Liver (tissue), 3 donors: ENCODE measurements around the gene CSMD2.

Experiments used
- SP1 ChIP-seq: IDR thresholded peaks from 2 replicates; pipeline ENCODE4 v1.6.1; 2018; ENCODE audit warnings: antibody characterized with exemption, mild to moderate bottlenecking
- YY1 ChIP-seq: IDR thresholded peaks from 2 replicates; pipeline ENCODE4 v1.6.1; 2016; ENCODE audit warnings: antibody characterized with exemption, mild to moderate bottlenecking
- TF ChIP-seq, protein P1 (sequence below): fragments of 150-350 bp; IDR thresholded peaks from 2 replicates; pipeline ENCODE4 v1.5.1; 2017; ENCODE audit warnings: improper control_type of control experiment, low read depth, low read length; ENCODE audit not compliant: missing input control
- TF ChIP-seq, protein P2 (sequence below): IDR thresholded peaks from 2 replicates; pipeline ENCODE4 v1.6.1; 2016; ENCODE audit warnings: antibody characterized with exemption
- TF ChIP-seq, protein P3 (sequence below): IDR thresholded peaks from 2 replicates; pipeline ENCODE4 v1.6.1; 2016; ENCODE audit warnings: antibody characterized with exemption
- TF ChIP-seq, protein P4 (sequence below): IDR thresholded peaks from 2 replicates; pipeline ENCODE4 v1.6.1; 2016; ENCODE audit warnings: antibody characterized with exemption, mild to moderate bottlenecking
- donor health status: healthy.
- donor health status: healthy.

DNA sequence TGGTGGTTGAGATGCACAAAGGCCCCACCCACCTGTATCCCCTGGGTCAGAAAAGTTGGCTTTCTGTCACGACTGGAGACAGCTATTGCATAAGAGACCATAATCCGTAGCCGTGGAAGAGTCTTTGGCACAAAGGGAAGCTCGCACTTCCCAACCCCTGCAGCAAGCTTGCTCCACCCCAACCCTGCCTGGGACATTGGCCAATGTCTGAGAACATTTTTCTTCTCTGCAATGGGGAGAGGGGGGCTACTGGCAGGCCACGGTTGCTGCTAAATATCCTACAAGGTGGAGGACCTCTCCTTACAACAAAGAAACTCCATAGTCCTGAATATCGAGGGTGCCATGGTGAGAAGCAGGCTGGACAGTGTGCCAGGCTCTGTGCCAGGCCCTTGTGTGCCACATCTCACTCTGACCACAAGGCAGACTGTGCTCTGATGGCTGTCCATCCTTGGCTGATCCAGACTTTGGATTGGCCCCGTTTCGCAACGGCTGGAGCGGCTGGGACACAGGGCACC lies 104.1 kb downstream of the CSMD2 start:
- TF ChIP-seq, protein P1, sequence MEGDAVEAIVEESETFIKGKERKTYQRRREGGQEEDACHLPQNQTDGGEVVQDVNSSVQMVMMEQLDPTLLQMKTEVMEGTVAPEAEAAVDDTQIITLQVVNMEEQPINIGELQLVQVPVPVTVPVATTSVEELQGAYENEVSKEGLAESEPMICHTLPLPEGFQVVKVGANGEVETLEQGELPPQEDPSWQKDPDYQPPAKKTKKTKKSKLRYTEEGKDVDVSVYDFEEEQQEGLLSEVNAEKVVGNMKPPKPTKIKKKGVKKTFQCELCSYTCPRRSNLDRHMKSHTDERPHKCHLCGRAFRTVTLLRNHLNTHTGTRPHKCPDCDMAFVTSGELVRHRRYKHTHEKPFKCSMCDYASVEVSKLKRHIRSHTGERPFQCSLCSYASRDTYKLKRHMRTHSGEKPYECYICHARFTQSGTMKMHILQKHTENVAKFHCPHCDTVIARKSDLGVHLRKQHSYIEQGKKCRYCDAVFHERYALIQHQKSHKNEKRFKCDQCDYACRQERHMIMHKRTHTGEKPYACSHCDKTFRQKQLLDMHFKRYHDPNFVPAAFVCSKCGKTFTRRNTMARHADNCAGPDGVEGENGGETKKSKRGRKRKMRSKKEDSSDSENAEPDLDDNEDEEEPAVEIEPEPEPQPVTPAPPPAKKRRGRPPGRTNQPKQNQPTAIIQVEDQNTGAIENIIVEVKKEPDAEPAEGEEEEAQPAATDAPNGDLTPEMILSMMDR: no peak
- TF ChIP-seq, protein P2, sequence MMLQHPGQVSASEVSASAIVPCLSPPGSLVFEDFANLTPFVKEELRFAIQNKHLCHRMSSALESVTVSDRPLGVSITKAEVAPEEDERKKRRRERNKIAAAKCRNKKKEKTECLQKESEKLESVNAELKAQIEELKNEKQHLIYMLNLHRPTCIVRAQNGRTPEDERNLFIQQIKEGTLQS: no peak
- TF ChIP-seq, protein P3, sequence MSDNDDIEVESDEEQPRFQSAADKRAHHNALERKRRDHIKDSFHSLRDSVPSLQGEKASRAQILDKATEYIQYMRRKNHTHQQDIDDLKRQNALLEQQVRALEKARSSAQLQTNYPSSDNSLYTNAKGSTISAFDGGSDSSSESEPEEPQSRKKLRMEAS: no peak
- TF ChIP-seq, protein P4, sequence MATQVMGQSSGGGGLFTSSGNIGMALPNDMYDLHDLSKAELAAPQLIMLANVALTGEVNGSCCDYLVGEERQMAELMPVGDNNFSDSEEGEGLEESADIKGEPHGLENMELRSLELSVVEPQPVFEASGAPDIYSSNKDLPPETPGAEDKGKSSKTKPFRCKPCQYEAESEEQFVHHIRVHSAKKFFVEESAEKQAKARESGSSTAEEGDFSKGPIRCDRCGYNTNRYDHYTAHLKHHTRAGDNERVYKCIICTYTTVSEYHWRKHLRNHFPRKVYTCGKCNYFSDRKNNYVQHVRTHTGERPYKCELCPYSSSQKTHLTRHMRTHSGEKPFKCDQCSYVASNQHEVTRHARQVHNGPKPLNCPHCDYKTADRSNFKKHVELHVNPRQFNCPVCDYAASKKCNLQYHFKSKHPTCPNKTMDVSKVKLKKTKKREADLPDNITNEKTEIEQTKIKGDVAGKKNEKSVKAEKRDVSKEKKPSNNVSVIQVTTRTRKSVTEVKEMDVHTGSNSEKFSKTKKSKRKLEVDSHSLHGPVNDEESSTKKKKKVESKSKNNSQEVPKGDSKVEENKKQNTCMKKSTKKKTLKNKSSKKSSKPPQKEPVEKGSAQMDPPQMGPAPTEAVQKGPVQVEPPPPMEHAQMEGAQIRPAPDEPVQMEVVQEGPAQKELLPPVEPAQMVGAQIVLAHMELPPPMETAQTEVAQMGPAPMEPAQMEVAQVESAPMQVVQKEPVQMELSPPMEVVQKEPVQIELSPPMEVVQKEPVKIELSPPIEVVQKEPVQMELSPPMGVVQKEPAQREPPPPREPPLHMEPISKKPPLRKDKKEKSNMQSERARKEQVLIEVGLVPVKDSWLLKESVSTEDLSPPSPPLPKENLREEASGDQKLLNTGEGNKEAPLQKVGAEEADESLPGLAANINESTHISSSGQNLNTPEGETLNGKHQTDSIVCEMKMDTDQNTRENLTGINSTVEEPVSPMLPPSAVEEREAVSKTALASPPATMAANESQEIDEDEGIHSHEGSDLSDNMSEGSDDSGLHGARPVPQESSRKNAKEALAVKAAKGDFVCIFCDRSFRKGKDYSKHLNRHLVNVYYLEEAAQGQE: no peak
- no peak for TF ChIP-seq SP1
- no peak for TF ChIP-seq YY1
